K562 (cell line): ENCODE measurements around the gene CCDC183. TPM values are rescaled to one million over a fixed set of nuclear protein-coding genes. Genes with fewer than 3 reads are reported as not detected.
A peak's percentile ranks its signal among the peaks of the same experiment; 100 is the strongest.

Source experiments
- ATF7 ChIP-seq: fragments of 450-650 bp; IDR thresholded peaks from 2 replicates; pipeline ENCODE4 v1.7.1; 2014; ENCODE audit warnings: mild to moderate bottlenecking, moderate library complexity
- BACH1 ChIP-seq: fragments of 200-800 bp; sonication (Bioruptor generic); IDR thresholded peaks from 2 replicates; pipeline ENCODE4 v1.6.1; 2016; ENCODE audit warnings: missing genetic modification characterization, missing compliant biosample characterization
- BHLHE40 ChIP-seq: IDR thresholded peaks from 2 replicates; pipeline ENCODE4 v1.6.1; 2011; ENCODE audit warnings: low read length, improper control_type of control experiment
- CBFB ChIP-seq: sonication (generic); formaldehyde crosslinking; IDR thresholded peaks from 2 replicates; pipeline ENCODE4 v1.4.0; 2020; ENCODE audit warnings: mild to moderate bottlenecking, missing genetic modification reagents
- CHD1 ChIP-seq: fragments of 200-600 bp; sonication (generic); IDR thresholded peaks from one replicate; pipeline ENCODE4 v1.6.1; 2012; ENCODE audit warnings: mild to moderate bottlenecking, moderate library complexity, low read length, inconsistent platforms
- EGR1 ChIP-seq: fragments of 450-650 bp; conservative IDR thresholded peaks from 2 replicates; pipeline ENCODE4 v1.6.1; 2017; ENCODE audit warnings: mild to moderate bottlenecking
- ELF1 ChIP-seq: fragments of 200-800 bp; sonication (Bioruptor generic); IDR thresholded peaks from 2 replicates; pipeline ENCODE4 v1.6.1; 2016; ENCODE audit warnings: missing genetic modification characterization, missing compliant biosample characterization
- EP400 ChIP-seq: fragments of 450-650 bp; IDR thresholded peaks from 2 replicates; pipeline ENCODE4 v1.6.1; 2017; ENCODE audit warnings: antibody characterized with exemption, mild to moderate bottlenecking, moderate library complexity
- FOXJ3 ChIP-seq: sonication (generic); formaldehyde crosslinking; IDR thresholded peaks from 2 replicates; pipeline ENCODE4 v1.4.0; 2020; ENCODE audit warnings: mild to moderate bottlenecking, missing genetic modification reagents
- GTF2A2 ChIP-seq: IDR thresholded peaks from 2 replicates; pipeline ENCODE4 v1.6.1; 2016; ENCODE audit warnings: mild to moderate bottlenecking, missing genetic modification characterization, missing compliant biosample characterization
- HDAC1 ChIP-seq, 2 experiments: fragments of 450-650 bp; IDR thresholded peaks; 2 replicates each; pipeline ENCODE4 v1.6.1; 2016 to 2017; ENCODE audit warnings: inconsistent platforms in 1 of 2, mild to moderate bottlenecking in 1 of 2, moderate library complexity in 1 of 2
- MBD2 ChIP-seq: sonication (generic); IDR thresholded peaks from 2 replicates; pipeline ENCODE4 v1.6.1; 2016; ENCODE audit warnings: low read depth, borderline replicate concordance
- NFYB ChIP-seq: IDR thresholded peaks from 2 replicates; pipeline ENCODE4 v1.6.1; 2011; ENCODE audit warnings: mild to moderate bottlenecking, moderate library complexity; ENCODE audit not compliant: insufficient read length; ENCODE audit errors: extremely low read depth
- NR1H2 ChIP-seq: sonication (generic); formaldehyde crosslinking; IDR thresholded peaks from 2 replicates; pipeline ENCODE4 v1.4.0; 2020; ENCODE audit warnings: mild to moderate bottlenecking, missing genetic modification reagents
- PHF21A ChIP-seq: fragments of 450-650 bp; IDR thresholded peaks from 2 replicates; pipeline ENCODE4 v1.6.1; 2017; ENCODE audit warnings: low read depth, borderline replicate concordance
- RUNX1 ChIP-seq: sonication (generic); IDR thresholded peaks from 2 replicates; pipeline ENCODE4 v1.6.1; 2016; ENCODE audit warnings: antibody characterized with exemption, low read depth
- SIRT6 ChIP-seq: IDR thresholded peaks from one replicate; pipeline ENCODE4 v1.6.1; 2012; ENCODE audit warnings: low read depth, mild to moderate bottlenecking, control low read depth, inconsistent platforms, low read length, moderate library complexity
- TOE1 ChIP-seq, 2 experiments: fragments of 450-650 bp in 1 of 2; sonication (generic) in 1 of 2; formaldehyde crosslinking in 1 of 2; IDR thresholded peaks; 2 replicates each; pipeline versions ENCODE4 v1.7.1 to v1.8.0; 2016 to 2022; ENCODE audit warnings: borderline replicate concordance in 2 of 2, mild to moderate bottlenecking in 2 of 2, antibody characterized with exemption in 1 of 2, inconsistent platforms in 1 of 2, low read depth in 1 of 2, missing genetic modification reagents in 1 of 2, moderate library complexity in 1 of 2
- ZFP1 ChIP-seq: fragments of 450-650 bp; formaldehyde crosslinking; IDR thresholded peaks from 2 replicates; pipeline ENCODE4 v1.4.0; 2020; ENCODE audit warnings: mild to moderate bottlenecking, mixed read lengths
- ZNF140 ChIP-seq: fragments of 250-450 bp; sonication (Bioruptor Pico); IDR thresholded peaks from 2 replicates; pipeline ENCODE4 v1.8.0; 2021; ENCODE audit warnings: moderate library complexity, mild to moderate bottlenecking, inconsistent platforms
- ZNF184 ChIP-seq: sonication (generic); formaldehyde crosslinking; IDR thresholded peaks from 2 replicates; pipeline ENCODE4 v1.5.0; 2020; ENCODE audit warnings: missing genetic modification reagents
- ZNF3 ChIP-seq: fragments of 250-450 bp; sonication (Bioruptor Pico); IDR thresholded peaks from 2 replicates; pipeline ENCODE4 v1.5.0; 2021; ENCODE audit warnings: mild to moderate bottlenecking, moderate library complexity
- ZNF384 ChIP-seq: IDR thresholded peaks from 2 replicates; pipeline ENCODE4 v1.6.1; 2012; ENCODE audit warnings: low read depth, low read length, improper control_type of control experiment
- ZNF436 ChIP-seq: fragments of 250-450, 450-650 bp; sonication (Bioruptor Pico); formaldehyde crosslinking; IDR thresholded peaks from 2 replicates; pipeline ENCODE4 v1.7.0; 2020; ENCODE audit warnings: mild to moderate bottlenecking
- ZNF445 ChIP-seq: fragments of 250-450 bp; sonication (Bioruptor Pico); IDR thresholded peaks from 2 replicates; pipeline ENCODE4 v1.4.0; 2020; ENCODE audit warnings: low read depth, mild to moderate bottlenecking, moderate library complexity
- ZNF717 ChIP-seq: fragments of 250-450 bp; sonication (Bioruptor Pico); IDR thresholded peaks from 2 replicates; pipeline ENCODE4 v1.5.0; 2021
- ZNF785 ChIP-seq: fragments of 250-450 bp; sonication (Bioruptor Pico); IDR thresholded peaks from 2 replicates; pipeline ENCODE4 v1.4.0; 2020; ENCODE audit warnings: mild to moderate bottlenecking
- polyA plus RNA-seq, 8 experiments: library from polyadenylated mRNA; depleted of rRNA in 4 of 8; stranded (reverse) in 5 of 8; unstranded in 3 of 8; fragments of >200 nt; fragmentation: Nextera tagmentation in 2 of 8; fragmentation: Illumina TruSeq in 1 of 8; extraction: Ambion mirVana in 2 of 8; extraction: Trizol in 1 of 8; gene quantifications; 2 replicates each; pipeline versions ENCODE4 v1.2.1 to v1.2.3, GENCODE V29; 2011 to 2014; ENCODE audit warnings: inconsistent platforms in 1 of 8, missing spikeins in 1 of 8
- total RNA-seq, 7 experiments: library from RNA; depleted of rRNA in 6 of 7; stranded (reverse); fragments of >200 nt in 6 of 7; fragmentation: Illumina TruSeq in 2 of 7; extraction: Trizol in 2 of 7; gene quantifications; 2 replicates each; pipeline versions ENCODE4 v1.2.1 to v1.2.3, GENCODE V29; 2011 to 2021; ENCODE audit warnings: low replicate concordance in 1 of 7
- TF ChIP-seq, protein P1 (sequence below): fragments of 450-650 bp; IDR thresholded peaks from 2 replicates; pipeline ENCODE4 v1.6.1; 2017; ENCODE audit warnings: antibody characterized with exemption, mild to moderate bottlenecking

Gene CCDC183
- total and polyA plus RNA-seq, 9 of the 15 experiments (the other 6 are each of a cell fraction or from before 2014, with no cell fraction given), result 0.21 to 0.60 (median 0.29) TPM; not detected in 4

DNA sequence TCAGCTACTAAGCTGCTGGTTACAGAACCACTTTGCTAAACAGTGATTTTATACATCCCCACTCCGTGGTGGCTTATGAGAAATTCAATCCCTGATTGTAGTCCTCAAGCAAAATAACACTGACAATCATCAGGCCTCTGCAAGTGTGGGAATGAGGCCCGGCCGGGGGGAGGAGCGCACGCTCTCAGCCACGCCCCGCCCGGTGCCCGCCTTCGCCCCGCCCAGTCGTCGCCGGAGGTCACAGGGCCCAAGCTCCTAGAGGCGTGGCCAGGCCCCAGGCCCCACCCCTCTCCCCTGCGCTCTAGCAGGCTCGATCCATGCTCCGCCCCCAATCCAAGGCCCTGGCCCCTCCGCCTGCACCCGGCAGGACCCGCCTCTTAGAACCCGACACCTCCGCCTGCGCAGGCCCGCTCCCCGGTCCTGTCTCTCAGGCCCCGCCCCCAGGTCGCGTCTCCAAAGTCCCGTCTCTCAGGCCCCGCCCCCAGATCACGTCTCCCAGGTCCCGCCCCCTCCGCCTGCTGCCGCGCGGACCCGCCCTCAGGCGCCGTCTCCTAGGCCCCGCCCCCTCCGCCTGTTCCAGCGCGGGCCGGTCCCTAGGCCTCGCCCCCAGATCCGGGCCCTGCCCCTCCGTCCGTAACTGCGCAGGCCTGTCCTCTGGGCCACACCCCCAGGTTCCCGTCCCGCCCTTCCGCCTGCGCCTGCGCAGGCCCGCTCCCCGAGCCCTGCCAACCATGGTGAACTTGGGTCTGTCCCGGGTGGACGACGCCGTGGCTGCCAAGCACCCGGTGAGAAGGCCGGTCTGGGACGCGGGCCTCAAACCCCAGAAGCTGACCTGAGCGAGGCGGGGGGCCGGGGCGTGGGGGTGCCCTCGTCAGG, 5.3 kb upstream of the CCDC183 start, which contains the start of gene TMEM141 (continued):
- TF ChIP-seq ZNF717 (no peak), ZNF785 (CRISPR knock-in tag) (no peak), ZNF436 (CRISPR knock-in tag) (no peak), ZNF184 (CRISPR knock-in tag) (no peak), NR1H2 (CRISPR knock-in tag) (no peak), MBD2 (0 out of 2 replicates have a peak, but pooled peaks have one; percentile 44), BHLHE40 (no peak; the same call in 1 of the 2 replicates), SIRT6 (no peak), ATF7 (0 out of 2 replicates have a peak, but pooled peaks have one; percentile 8), ELF1 (tag) (no peak), ZNF3 (no peak), RUNX1 (no peak), PHF21A (no peak), EGR1 (peak; percentile 66), CBFB (CRISPR knock-in tag) (no peak), FOXJ3 (CRISPR knock-in tag) (no peak), GTF2A2 (no peak), ZNF140 (CRISPR knock-in tag) (no peak), ZNF445 (CRISPR knock-in tag) (no peak), BACH1 (tag) (no peak), NFYB (no peak), EP400 (no peak), CHD1 (no peak), TOE1 (IDR thresholded peaks at IDR 0.05; ENCODE audit: borderline replicate concordance) (no peak), TOE1 (CRISPR knock-in tag; IDR thresholded peaks at IDR 0.05; ENCODE audit: borderline replicate concordance, low read depth) (no peak), HDAC1 (IDR thresholded peaks at IDR 0.05) (no peak), ZNF384 (no peak), ZFP1 (CRISPR knock-in tag) (0 out of 2 replicates have a peak, but pooled peaks have one; percentile 12)
- TF ChIP-seq, protein P1, sequence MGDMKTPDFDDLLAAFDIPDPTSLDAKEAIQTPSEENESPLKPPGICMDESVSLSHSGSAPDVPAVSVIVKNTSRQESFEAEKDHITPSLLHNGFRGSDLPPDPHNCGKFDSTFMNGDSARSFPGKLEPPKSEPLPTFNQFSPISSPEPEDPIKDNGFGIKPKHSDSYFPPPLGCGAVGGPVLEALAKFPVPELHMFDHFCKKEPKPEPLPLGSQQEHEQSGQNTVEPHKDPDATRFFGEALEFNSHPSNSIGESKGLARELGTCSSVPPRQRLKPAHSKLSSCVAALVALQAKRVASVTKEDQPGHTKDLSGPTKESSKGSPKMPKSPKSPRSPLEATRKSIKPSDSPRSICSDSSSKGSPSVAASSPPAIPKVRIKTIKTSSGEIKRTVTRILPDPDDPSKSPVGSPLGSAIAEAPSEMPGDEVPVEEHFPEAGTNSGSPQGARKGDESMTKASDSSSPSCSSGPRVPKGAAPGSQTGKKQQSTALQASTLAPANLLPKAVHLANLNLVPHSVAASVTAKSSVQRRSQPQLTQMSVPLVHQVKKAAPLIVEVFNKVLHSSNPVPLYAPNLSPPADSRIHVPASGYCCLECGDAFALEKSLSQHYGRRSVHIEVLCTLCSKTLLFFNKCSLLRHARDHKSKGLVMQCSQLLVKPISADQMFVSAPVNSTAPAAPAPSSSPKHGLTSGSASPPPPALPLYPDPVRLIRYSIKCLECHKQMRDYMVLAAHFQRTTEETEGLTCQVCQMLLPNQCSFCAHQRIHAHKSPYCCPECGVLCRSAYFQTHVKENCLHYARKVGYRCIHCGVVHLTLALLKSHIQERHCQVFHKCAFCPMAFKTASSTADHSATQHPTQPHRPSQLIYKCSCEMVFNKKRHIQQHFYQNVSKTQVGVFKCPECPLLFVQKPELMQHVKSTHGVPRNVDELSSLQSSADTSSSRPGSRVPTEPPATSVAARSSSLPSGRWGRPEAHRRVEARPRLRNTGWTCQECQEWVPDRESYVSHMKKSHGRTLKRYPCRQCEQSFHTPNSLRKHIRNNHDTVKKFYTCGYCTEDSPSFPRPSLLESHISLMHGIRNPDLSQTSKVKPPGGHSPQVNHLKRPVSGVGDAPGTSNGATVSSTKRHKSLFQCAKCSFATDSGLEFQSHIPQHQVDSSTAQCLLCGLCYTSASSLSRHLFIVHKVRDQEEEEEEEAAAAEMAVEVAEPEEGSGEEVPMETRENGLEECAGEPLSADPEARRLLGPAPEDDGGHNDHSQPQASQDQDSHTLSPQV, result no peak; the same call in 1 of the 2 replicates
